ENCODE measurements around the gene SDK1.

DNA sequence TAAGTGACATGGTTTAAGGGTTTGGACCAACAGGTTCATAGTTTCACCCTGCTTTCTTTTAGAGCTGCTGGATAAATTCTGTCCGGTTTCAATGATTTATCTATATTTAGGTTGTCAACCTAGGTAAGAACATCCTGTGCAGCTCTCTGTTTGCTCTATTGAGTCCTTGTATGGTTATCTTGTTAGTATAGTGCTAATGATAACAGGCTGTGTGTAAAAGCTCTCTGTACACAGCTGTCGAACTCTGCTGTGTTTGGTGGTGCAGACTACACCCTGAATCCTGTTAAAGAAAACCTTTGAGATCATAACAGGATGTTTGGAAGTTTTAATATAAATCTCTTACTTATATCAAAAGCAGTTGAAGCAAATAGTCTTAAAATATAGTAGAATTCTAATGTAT, 219.2 kb downstream of the SDK1 start:
- TF ChIP-seq CTCF (conservative IDR thresholded peaks at IDR 0.05; ENCODE audit: low read depth in 2 of 2) (no peak), STAT1 (IDR thresholded peaks at IDR 0.05; ENCODE audit: unreplicated experiment) (no peak), EZH2 (IDR thresholded peaks at IDR 0.05; ENCODE audit: low read depth, unreplicated experiment) (no peak), POLR2AphosphoS5 (IDR thresholded peaks at IDR 0.05; ENCODE audit: low read depth) (no peak), REST (IDR thresholded peaks at IDR 0.05; ENCODE audit: unreplicated experiment) (no peak)

Measured in GM23338 (cell line).